HepG2 (cell line): ENCODE results near the gene IL15. TPM values are rescaled to one million over a fixed set of nuclear protein-coding genes. Genes with fewer than 3 reads are reported as not detected.

ENCODE experiments used
- ATAC-seq: fragments of 200-7000 bp; cut with Tn5 transposase; 3 replicates; pipeline ENCODE4 v1.9.1; 2020; ENCODE audit warnings: mild to moderate bottlenecking, moderate library complexity
- BruUV-seq: library from RNA; stranded (reverse); fragments of 400-500 nt; replicated peaks from 2 replicates; lab custom pipeline; 2021; lab: Mats Ljungman, UMichigan
- CTCF ChIA-PET: fragments of 300-600 bp; formaldehyde crosslinking; extraction: SDS; loops from one replicate; lab custom pipeline; 2021; ENCODE audit warnings: low total read pairs, inconsistent platforms, low intra/inter-chr PET ratio; lab: Yijun Ruan, JAX
- POLR2A ChIA-PET: fragments of 350-600 bp; sonication (Branson Sonifier 250); formaldehyde crosslinking; loops from one replicate; lab custom pipeline; 2020; ENCODE audit warnings: antibody characterized with exemption, inconsistent platforms; lab: Yijun Ruan, JAX
- DNase-seq: peaks from one replicate; pipeline ENCODE4 v3.0.0-alpha.2; 2015; ENCODE audit warnings: low spot score
- FAIRE-seq: peaks from 3 replicates; lab custom pipeline; 2011; peaks lifted over from hg19 to GRCh38; lab: Jason Lieb, UNC
- H2AFZ ChIP-seq: one replicate; pipeline ENCODE4 v1.6.1; 2011; ENCODE audit warnings: low read length, inconsistent platforms
- H3K27ac ChIP-seq: fragments of 300-600 bp; 3 replicates; pipeline ENCODE4 v1.8.0; 2011; ENCODE audit warnings: mixed run types, mild to moderate bottlenecking, mixed read lengths, low read length, inconsistent platforms; ENCODE audit not compliant: insufficient read depth; ENCODE audit errors: extremely low read length
- H3K27me3 ChIP-seq, 2 experiments: fragments of 200-600 bp in 1 of 2; 2 replicates in 1 of 2; 3 replicates in 1 of 2; pipeline versions ENCODE4 v1.6.0 to v1.8.0; 2011; ENCODE audit warnings: low read length in 2 of 2, mild to moderate bottlenecking in 2 of 2, moderate library complexity in 2 of 2, inconsistent platforms in 1 of 2; ENCODE audit not compliant: insufficient read depth in 2 of 2, control insufficient read depth in 1 of 2
- H3K36me3 ChIP-seq, 2 experiments: fragments of 200-600 bp in 1 of 2; replicated peaks in 1 of 2; 2 replicates in 1 of 2; 3 replicates in 1 of 2; pipeline versions ENCODE4 v1.5.1 to v1.8.0; 2011; ENCODE audit warnings: low read length in 2 of 2, inconsistent platforms in 1 of 2; ENCODE audit not compliant: insufficient read depth in 2 of 2, control insufficient read depth in 1 of 2
- H3K4me1 ChIP-seq: 2 replicates; pipeline ENCODE4 v1.5.1; 2012; ENCODE audit warnings: low read length, inconsistent platforms; ENCODE audit not compliant: insufficient read depth
- H3K4me2 ChIP-seq: 2 replicates; pipeline ENCODE4 v1.6.0; 2011; ENCODE audit warnings: low read depth, low read length, inconsistent platforms
- H3K4me3 ChIP-seq, 3 experiments: fragments of 200-600 bp in 1 of 3; sonication (generic), shearing (Covaris generic) in 1 of 3; replicated peaks in 1 of 3; 2 replicates each; pipeline ENCODE4 v1.5.1; 2011 to 2016; ENCODE audit warnings: low read length in 3 of 3, inconsistent platforms in 2 of 3, low read depth in 2 of 3, mild to moderate bottlenecking in 2 of 3, control low read depth in 1 of 3, mixed read lengths in 1 of 3; ENCODE audit not compliant: insufficient read depth in 1 of 3
- H3K79me2 ChIP-seq: one replicate; pipeline ENCODE4 v1.6.1; 2011; ENCODE audit warnings: low read length, inconsistent platforms; ENCODE audit not compliant: insufficient read depth
- H3K9ac ChIP-seq: 2 replicates; pipeline ENCODE4 v1.6.0; 2011; ENCODE audit warnings: mild to moderate bottlenecking, low read depth, low read length, inconsistent platforms; ENCODE audit not compliant: insufficient read depth
- H3K9me3 ChIP-seq: 2 replicates; pipeline ENCODE4 v1.5.1; 2012; ENCODE audit warnings: mild to moderate bottlenecking, low read length
- H4K20me1 ChIP-seq: 2 replicates; pipeline ENCODE4 v1.6.0; 2011; ENCODE audit warnings: inconsistent platforms, mild to moderate bottlenecking, low read length, moderate library complexity; ENCODE audit not compliant: insufficient read depth
- DNMT3B ChIP-seq: conservative IDR thresholded peaks from 2 replicates; pipeline ENCODE4 v1.6.1; 2016; ENCODE audit warnings: missing biosample characterization, control low read depth
- DPF2 ChIP-seq: sonication (generic); formaldehyde crosslinking; IDR thresholded peaks from 2 replicates; pipeline ENCODE4 v1.4.0; 2020; ENCODE audit warnings: mild to moderate bottlenecking, low read depth, missing genetic modification reagents, borderline replicate concordance
- HMG20A ChIP-seq: IDR thresholded peaks from 2 replicates; pipeline ENCODE4 v1.6.1; 2016; ENCODE audit warnings: borderline replicate concordance
- HNRNPH1 ChIP-seq: fragments of 200-400 bp; formaldehyde crosslinking; optimal IDR thresholded peaks from 2 replicates; pipeline ENCODE3; 2017; ENCODE audit warnings: mild to moderate bottlenecking, low read depth, low read length
- KDM5A ChIP-seq: fragments of 200-600 bp; sonication (generic); IDR thresholded peaks from 2 replicates; pipeline ENCODE4 v1.7.0; 2018; ENCODE audit warnings: antibody characterized with exemption, mild to moderate bottlenecking, low read length, borderline replicate concordance
- KLF13 ChIP-seq: sonication (generic); formaldehyde crosslinking; IDR thresholded peaks from 2 replicates; pipeline ENCODE4 v1.4.0; 2020; ENCODE audit warnings: mild to moderate bottlenecking, missing genetic modification reagents
- SIX1 ChIP-seq: sonication (generic); formaldehyde crosslinking; IDR thresholded peaks from 2 replicates; pipeline ENCODE4 v1.4.0; 2020; ENCODE audit warnings: missing genetic modification reagents, borderline replicate concordance
- SKI ChIP-seq: fragments of 450-650 bp; IDR thresholded peaks from one replicate; pipeline ENCODE4 v1.6.1; 2018; ENCODE audit warnings: mild to moderate bottlenecking; ENCODE audit not compliant: partially characterized antibody
- TAF15 ChIP-seq: fragments of 200-400 bp; formaldehyde crosslinking; IDR thresholded peaks from one replicate; pipeline ENCODE4 v1.6.1; 2018; ENCODE audit warnings: mild to moderate bottlenecking, low read depth, low read length; ENCODE audit not compliant: poor library complexity, severe bottlenecking
- TBX3 ChIP-seq: fragments of 450-650 bp; IDR thresholded peaks from 2 replicates; pipeline ENCODE4 v1.6.1; 2017; ENCODE audit warnings: antibody characterized with exemption, mild to moderate bottlenecking, inconsistent platforms, borderline replicate concordance
- ZNF333 ChIP-seq: sonication (generic); formaldehyde crosslinking; IDR thresholded peaks from 2 replicates; pipeline ENCODE4 v1.4.0; 2020; ENCODE audit warnings: mild to moderate bottlenecking, missing genetic modification reagents, borderline replicate concordance
- ZNF468 ChIP-seq: sonication (generic); formaldehyde crosslinking; IDR thresholded peaks from 2 replicates; pipeline ENCODE4 v1.8.0; 2022; ENCODE audit warnings: mild to moderate bottlenecking, moderate library complexity, missing genetic modification reagents
- ZNF547 ChIP-seq: sonication (generic); formaldehyde crosslinking; IDR thresholded peaks from 2 replicates; pipeline ENCODE4 v1.5.1; 2020; ENCODE audit warnings: mild to moderate bottlenecking, missing genetic modification reagents
- ZNF724P ChIP-seq: sonication (generic); formaldehyde crosslinking; IDR thresholded peaks from 2 replicates; pipeline ENCODE4 v1.8.0; 2022; ENCODE audit warnings: missing genetic modification reagents, borderline replicate concordance
- ZNF749 ChIP-seq: sonication (generic); formaldehyde crosslinking; IDR thresholded peaks from 2 replicates; pipeline ENCODE4 v1.8.0; 2022; ENCODE audit warnings: mild to moderate bottlenecking, missing genetic modification reagents, moderate library complexity, borderline replicate concordance
- ZNF777 ChIP-seq: sonication (generic); formaldehyde crosslinking; IDR thresholded peaks from 2 replicates; pipeline ENCODE4 v1.4.0; 2020; ENCODE audit warnings: missing genetic modification reagents
- WGBS: methylation state at CpG from one replicate; pipeline ENCODE4 v1.1.6; 2017; ENCODE audit warnings: low lambda C conversion rate; 5-methylcytosine and 5-hydroxymethylcytosine counted together
- in situ Hi-C: cut with HindIII; loops from 2 replicates; pipeline ENCODE4 v1.10.0; 2017; ENCODE audit warnings: low pct_unique_long_range_greater_than_20kb; ENCODE audit not compliant: extremely low pct_ligation_motif_present
- intact Hi-C: fragments of 100-400 bp; cut with micrococcal nuclease; formaldehyde crosslinking; loops from one replicate; pipeline ENCODE4 v1.10.0; 2022; ENCODE audit not compliant: unreplicated experiment
- polyA plus RNA-seq, 8 experiments: library from polyadenylated mRNA; depleted of rRNA in 3 of 8; stranded (reverse) in 7 of 8; unstranded in 1 of 8; fragments of >200 nt; fragmentation: Illumina TruSeq in 4 of 8; extraction: Trizol in 4 of 8; gene quantifications; 2 replicates each; pipeline versions ENCODE4 v1.2.1 to v1.2.3, GENCODE V29; 2011 to 2016; ENCODE audit warnings: low read depth in 4 of 8, missing spikeins in 1 of 8, mixed read lengths in 1 of 8; ENCODE audit not compliant: insufficient read depth in 1 of 8
- total RNA-seq, 5 experiments: library from RNA; depleted of rRNA; stranded (reverse); fragments of >200 nt; fragmentation: Illumina TruSeq; extraction: Trizol; gene quantifications; 2 replicates each; pipeline ENCODE4 v1.2.3, GENCODE V29; 2016; ENCODE audit warnings: low read depth in 1 of 5
- TF ChIP-seq, protein P1 (sequence below): sonication (generic); formaldehyde crosslinking; IDR thresholded peaks from 2 replicates; pipeline ENCODE4 v1.4.0; 2020; ENCODE audit warnings: low read depth, mild to moderate bottlenecking, missing genetic modification reagents
- TF ChIP-seq, protein P2 (sequence below): sonication (generic); formaldehyde crosslinking; IDR thresholded peaks from 2 replicates; pipeline ENCODE4 v1.5.0; 2020; ENCODE audit warnings: missing genetic modification reagents

Gene IL15
- total and polyA plus RNA-seq, 2 of the 13 experiments (the other 11 are each of a cell fraction or from before 2014, with no cell fraction given): 0.12 to 0.24 TPM

DNA sequence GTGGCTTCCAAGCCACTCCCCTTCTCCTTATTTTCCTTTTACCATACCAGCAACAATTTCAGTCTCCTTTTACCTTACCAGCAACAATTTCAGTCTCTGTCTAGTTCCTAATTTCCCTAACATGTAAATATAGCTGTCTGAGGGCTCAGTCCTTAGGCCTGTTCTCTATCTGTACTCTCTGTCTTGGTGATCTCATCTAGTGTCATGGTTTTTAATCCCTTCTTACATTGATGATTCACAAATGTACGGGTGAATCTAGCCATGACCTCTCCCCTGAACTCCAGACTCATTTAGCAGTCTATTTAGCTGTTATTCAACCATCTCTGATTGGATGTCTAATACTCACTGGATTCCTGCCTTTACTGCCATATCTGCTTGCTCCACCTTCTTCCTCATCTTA lies 7.2 kb downstream of the IL15 start:
- Histone ChIP-seq H3K4me1 (no peaks in the 10 kb centered on the region), H3K27ac (no peak overlapping the region), H3K27me3 (no peaks in the 10 kb centered on the region), H3K9me3 (no peaks in the 10 kb centered on the region)
- TF ChIP-seq DPF2 (CRISPR knock-in tag) (no peak), KDM5A (no peak), KLF13 (no peak), ZNF724P (CRISPR knock-in tag) (no peak), HNRNPH1 (no peak), ZNF468 (CRISPR knock-in tag) (no peak), TBX3 (no peak), TAF15 (no peak), HMG20A (CRISPR knock-in tag) (no peak), SKI (no peak), ZNF777 (CRISPR knock-in tag) (no peak), ZNF749 (CRISPR knock-in tag) (no peak), ZNF333 (no peak), ZNF547 (CRISPR knock-in tag) (no peak), SIX1 (CRISPR knock-in tag) (no peak), DNMT3B (CRISPR knock-in tag) (no peak)
- TF ChIP-seq, protein P1, sequence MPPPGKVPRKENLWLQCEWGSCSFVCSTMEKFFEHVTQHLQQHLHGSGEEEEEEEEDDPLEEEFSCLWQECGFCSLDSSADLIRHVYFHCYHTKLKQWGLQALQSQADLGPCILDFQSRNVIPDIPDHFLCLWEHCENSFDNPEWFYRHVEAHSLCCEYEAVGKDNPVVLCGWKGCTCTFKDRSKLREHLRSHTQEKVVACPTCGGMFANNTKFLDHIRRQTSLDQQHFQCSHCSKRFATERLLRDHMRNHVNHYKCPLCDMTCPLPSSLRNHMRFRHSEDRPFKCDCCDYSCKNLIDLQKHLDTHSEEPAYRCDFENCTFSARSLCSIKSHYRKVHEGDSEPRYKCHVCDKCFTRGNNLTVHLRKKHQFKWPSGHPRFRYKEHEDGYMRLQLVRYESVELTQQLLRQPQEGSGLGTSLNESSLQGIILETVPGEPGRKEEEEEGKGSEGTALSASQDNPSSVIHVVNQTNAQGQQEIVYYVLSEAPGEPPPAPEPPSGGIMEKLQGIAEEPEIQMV (CRISPR knock-in tag): no peak
- TF ChIP-seq, protein P2, sequence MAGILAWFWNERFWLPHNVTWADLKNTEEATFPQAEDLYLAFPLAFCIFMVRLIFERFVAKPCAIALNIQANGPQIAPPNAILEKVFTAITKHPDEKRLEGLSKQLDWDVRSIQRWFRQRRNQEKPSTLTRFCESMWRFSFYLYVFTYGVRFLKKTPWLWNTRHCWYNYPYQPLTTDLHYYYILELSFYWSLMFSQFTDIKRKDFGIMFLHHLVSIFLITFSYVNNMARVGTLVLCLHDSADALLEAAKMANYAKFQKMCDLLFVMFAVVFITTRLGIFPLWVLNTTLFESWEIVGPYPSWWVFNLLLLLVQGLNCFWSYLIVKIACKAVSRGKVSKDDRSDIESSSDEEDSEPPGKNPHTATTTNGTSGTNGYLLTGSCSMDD (CRISPR knock-in tag): no peak
- TF ChIP-seq, all 625 proteins: peak for 0
- WGBS: 0% methylated on average over 1 of the region's 1 CpG
- no peak overlapping the region for H3K9ac ChIP-seq
- H2AFZ ChIP-seq: no peak overlapping the region
- intact Hi-C loops: no loop called here
- H4K20me1 ChIP-seq: no peaks in the 10 kb centered on the region
- DNase-seq (no peak), FAIRE-seq (no peak), ATAC-seq (no peak)
- POLR2A ChIA-PET: no interaction called here
- in situ Hi-C loops: no loop called here
- no peaks in the 10 kb centered on the region for H3K36me3 ChIP-seq
- CTCF ChIA-PET: no interaction called here
- no TSS peak for BruUV-seq
- H3K4me3 ChIP-seq: no peak overlapping the region
- no peak overlapping the region for H3K4me2 ChIP-seq
- H3K79me2 ChIP-seq: no peaks in the 10 kb centered on the region
